Calu3 (cell line): ENCODE results near the gene SYNC. TPM values are rescaled to one million over a fixed set of nuclear protein-coding genes. Genes with fewer than 3 reads are reported as not detected.

Experiments
- BruUV-seq: library from RNA; stranded (reverse); fragments of 400-500 nt; replicated peaks from 2 replicates; lab custom pipeline; 2021; lab: Mats Ljungman, UMichigan
- CTCF ChIA-PET: fragments of 300-600 bp; sonication (Branson Sonifier 250); formaldehyde crosslinking; loops from one replicate; lab custom pipeline; 2022; ENCODE audit warnings: antibody characterized with exemption; lab: Charles Lee
- DNase-seq: peaks from one replicate; pipeline ENCODE4 v3.0.0; 2022
- H3K27ac Mint-ChIP-seq: one replicate; pipeline ENCODE4 v1.8.0; 2022; ENCODE audit warnings: mixed read lengths; ENCODE audit not compliant: unreplicated experiment
- H3K27me3 Mint-ChIP-seq: one replicate; pipeline ENCODE4 v1.8.0; 2022; ENCODE audit warnings: mixed read lengths; ENCODE audit not compliant: unreplicated experiment
- H3K36me3 Mint-ChIP-seq: one replicate; pipeline ENCODE4 v1.8.0; 2022; ENCODE audit warnings: mild to moderate bottlenecking, moderate library complexity, mixed read lengths; ENCODE audit not compliant: insufficient read depth, unreplicated experiment
- H3K4me1 Mint-ChIP-seq: one replicate; pipeline ENCODE4 v1.8.0; 2022; ENCODE audit warnings: mild to moderate bottlenecking, low read depth, mixed read lengths; ENCODE audit not compliant: unreplicated experiment
- H3K4me3 Mint-ChIP-seq: one replicate; pipeline ENCODE4 v1.8.0; 2022; ENCODE audit warnings: mild to moderate bottlenecking, low read depth, moderate library complexity, mixed read lengths; ENCODE audit not compliant: unreplicated experiment
- H3K9me3 Mint-ChIP-seq: one replicate; pipeline ENCODE4 v1.8.0; 2022; ENCODE audit warnings: low read depth, mixed read lengths; ENCODE audit not compliant: unreplicated experiment
- CTCF ChIP-seq: fragments of 200-600 bp; IDR thresholded peaks from one replicate; pipeline ENCODE4 v1.8.0; 2022; ENCODE audit warnings: antibody characterized with exemption; ENCODE audit not compliant: unreplicated experiment
- intact Hi-C: fragments of 100-400 bp; cut with micrococcal nuclease; formaldehyde crosslinking; loops from one replicate; pipeline ENCODE4 v1.10.0; 2022; ENCODE audit not compliant: unreplicated experiment
- total RNA-seq: library from RNA; stranded (reverse); gene quantifications from 2 replicates; pipeline ENCODE4 v1.2.3, GENCODE V29; 2022

The SYNC gene
- total RNA-seq, 1 experiment from 2014 or later: 0.19 TPM

DNA sequence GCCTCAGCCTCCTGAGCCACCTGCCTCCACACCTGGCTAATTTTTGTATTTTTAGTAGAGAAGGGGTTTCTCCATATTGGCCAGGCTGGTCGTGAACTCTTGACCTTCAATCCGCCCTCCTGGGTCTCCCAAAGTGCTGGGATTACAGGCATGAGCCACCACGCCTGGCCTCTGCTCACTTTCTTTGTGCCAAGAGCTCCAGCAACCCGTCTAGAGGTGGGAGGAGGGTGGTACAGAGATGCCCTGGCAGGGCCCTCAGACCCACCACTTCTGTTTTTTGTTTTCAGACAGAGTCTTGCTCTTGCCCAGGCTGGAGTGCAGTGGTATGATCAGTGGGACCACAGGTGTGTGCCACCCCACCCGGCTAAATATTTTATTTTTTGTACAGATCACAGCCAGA is 6.9 kb upstream of the SYNC start:
- Mint-ChIP-seq H3K4me1 (no peaks in the 10 kb centered on the region), H3K9me3 (no peaks in the 10 kb centered on the region), H3K27me3 (no peaks in the 10 kb centered on the region), H3K36me3 (peaks cover 8% of the 10 kb centered on the region), H3K27ac (no peak overlapping the region), H3K4me3 (no peak overlapping the region)
- no TSS peak for BruUV-seq
- CTCF ChIA-PET: interaction anchor here (1.0 kb wide), 1 partner anchor 162 kb away, joined by 4 read pairs; no protein-coding TSS in a partner anchor
- no peak for DNase-seq
- intact Hi-C loops: no loop called here
- no peak for TF ChIP-seq CTCF

DNA sequence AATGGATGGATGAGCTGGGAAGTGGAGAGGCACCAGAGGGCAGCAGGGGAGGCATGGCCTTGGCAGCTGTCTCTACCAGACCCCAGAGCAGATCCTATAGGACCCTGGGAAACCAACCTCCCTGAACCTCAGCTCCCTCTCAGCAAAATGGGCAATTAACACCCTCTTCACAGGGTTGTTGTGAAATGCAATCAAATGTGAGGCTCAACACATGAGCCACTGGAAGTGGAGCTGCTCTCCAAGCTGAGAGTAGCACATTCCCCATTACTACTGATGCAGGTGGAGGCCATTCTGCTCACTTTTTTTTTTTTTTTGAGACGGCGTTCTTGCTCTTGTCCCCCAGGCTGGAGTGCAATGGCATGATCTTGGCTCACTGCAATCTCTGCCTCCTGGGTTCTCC is 6.5 kb upstream of the SYNC start:
- peaks cover 8% of the 10 kb centered on the region for H3K36me3 Mint-ChIP-seq
- CTCF ChIA-PET: interaction anchor here (0.5 to 1.0 kb wide), 2 partner anchors 45 to 162 kb away, joined by 3 to 4 read pairs; no protein-coding TSS in a partner anchor
- no peaks in the 10 kb centered on the region for H3K4me1 Mint-ChIP-seq
- intact Hi-C loops: no loop called here
- no peak for TF ChIP-seq CTCF
- BruUV-seq: no TSS peak
- H3K4me3 Mint-ChIP-seq: no peak overlapping the region
- no peaks in the 10 kb centered on the region for H3K27me3 Mint-ChIP-seq
- no peaks in the 10 kb centered on the region for H3K9me3 Mint-ChIP-seq
- H3K27ac Mint-ChIP-seq: no peak overlapping the region
- no peak for DNase-seq

DNA sequence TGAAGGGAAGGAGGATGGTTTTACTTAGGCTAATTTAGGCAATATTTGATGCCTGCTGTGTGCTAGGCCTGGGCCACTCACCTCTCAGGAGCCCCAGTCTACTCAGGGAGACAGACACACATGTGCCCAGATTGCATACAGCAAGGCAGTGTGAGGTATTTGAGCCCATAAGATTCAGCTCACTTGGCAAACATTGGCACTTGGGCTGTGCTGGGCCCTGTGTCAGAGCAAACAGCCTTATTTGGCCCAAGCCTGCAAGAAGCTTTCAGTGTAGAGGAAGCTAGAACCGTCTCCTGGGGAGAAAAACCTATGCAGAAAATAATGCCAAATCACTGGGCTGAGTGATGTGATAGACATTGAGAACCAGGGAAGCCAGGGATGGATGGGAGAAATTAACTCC is 3.9 kb upstream of the SYNC start:
- TF ChIP-seq CTCF: no peak
- intact Hi-C loops: no loop called here
- H3K36me3 Mint-ChIP-seq: peaks cover 12% of the 10 kb centered on the region
- no peak overlapping the region for H3K27ac Mint-ChIP-seq
- no peaks in the 10 kb centered on the region for H3K27me3 Mint-ChIP-seq
- H3K4me3 Mint-ChIP-seq: no peak overlapping the region
- no peak for DNase-seq
- no TSS peak for BruUV-seq
- peaks cover 11% of the 10 kb centered on the region for H3K4me1 Mint-ChIP-seq
- CTCF ChIA-PET: no interaction called here
- no peaks in the 10 kb centered on the region for H3K9me3 Mint-ChIP-seq

DNA sequence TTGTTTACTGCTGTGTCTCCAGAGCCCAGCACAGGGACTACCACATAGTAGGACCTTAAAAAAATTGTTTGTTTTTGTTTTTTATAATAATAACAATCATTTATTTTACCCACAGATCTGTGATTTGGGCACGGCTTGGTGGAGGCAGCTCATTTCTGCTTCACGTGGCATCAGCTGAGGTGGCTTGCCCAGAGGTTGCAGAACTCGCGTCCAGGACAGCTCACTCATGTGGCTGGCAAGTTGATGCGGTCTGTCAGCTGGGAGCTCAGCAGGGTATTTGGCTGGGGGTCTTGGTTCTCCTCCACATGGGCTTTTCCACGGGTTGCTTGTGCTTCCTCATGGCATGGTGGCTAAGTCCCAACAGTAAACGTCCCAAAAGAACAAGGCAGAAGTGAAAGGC is 2.9 kb upstream of the SYNC start:
- DNase-seq: no peak
- H3K9me3 Mint-ChIP-seq: no peaks in the 10 kb centered on the region
- intact Hi-C loops: no loop called here
- H3K27me3 Mint-ChIP-seq: no peaks in the 10 kb centered on the region
- H3K4me3 Mint-ChIP-seq: no peak overlapping the region
- no peak for TF ChIP-seq CTCF
- H3K36me3 Mint-ChIP-seq: peaks cover 12% of the 10 kb centered on the region
- H3K27ac Mint-ChIP-seq: no peak overlapping the region
- H3K4me1 Mint-ChIP-seq: peaks cover 11% of the 10 kb centered on the region
- BruUV-seq: no TSS peak
- CTCF ChIA-PET: no interaction called here
